Hematopoietic multipotent progenitor cell treated with erythropoietin and hydrocortisone succinate and interleukin-3 and kit ligand, for 17 days (in vitro differentiated cells): Measurements from ENCODE around the gene SND1.
A peak's percentile ranks its signal among the peaks of the same experiment; 100 is the strongest.
"Not testable (repeated sequence)": the region's sequence is repeated elsewhere in the genome, so short reads cannot be mapped to it uniquely, and the experiment has no call there.

Experiments used
- DNase-seq: peaks from one replicate; pipeline ENCODE4 v3.0.0-alpha.2; 2015; ENCODE audit warnings: low spot score

SND1 gene

DNA sequence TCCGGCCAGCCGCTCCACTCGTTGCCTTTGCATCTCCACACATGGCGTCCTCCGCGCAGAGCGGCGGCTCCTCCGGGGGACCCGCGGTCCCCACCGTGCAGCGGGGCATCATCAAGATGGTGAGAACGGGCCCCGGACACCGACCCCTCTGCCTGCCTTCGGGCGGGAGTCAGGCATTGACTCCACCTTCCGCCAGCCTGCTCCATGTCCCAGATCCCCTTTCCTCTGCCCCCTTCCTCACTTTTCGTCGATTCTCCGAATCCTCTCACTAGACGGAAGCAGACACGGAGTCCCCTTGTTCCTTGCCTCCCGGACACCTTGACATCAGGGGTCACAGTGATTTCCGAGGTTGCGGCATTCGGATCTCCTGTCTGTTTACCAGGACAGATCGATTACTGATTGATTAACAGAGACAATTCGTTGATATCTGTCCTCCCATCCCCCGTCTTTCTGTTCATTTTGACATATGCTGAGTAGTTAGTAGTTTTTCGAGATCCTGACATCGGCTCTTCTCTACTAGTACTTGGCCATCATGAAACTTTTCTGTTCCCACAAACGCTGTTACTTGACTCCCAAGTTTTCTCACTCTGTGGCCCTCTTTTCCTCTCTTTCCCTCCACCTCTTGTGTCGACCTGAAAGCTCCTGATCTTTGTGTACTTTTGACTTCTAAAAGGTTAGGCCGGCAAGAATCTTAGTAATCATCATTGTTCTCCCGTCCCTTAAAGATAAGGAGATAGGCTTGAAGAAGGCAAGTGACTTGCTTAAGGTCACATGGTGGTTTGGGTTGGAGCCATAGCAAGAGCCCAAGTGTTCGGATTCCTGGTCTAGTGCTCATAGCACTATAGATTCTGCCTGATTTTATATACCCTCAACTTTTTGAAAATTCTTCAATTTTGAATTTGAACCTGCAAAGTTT is 597 bp downstream of the SND1 start:
- DNase-seq = peak; percentile 41

DNA sequence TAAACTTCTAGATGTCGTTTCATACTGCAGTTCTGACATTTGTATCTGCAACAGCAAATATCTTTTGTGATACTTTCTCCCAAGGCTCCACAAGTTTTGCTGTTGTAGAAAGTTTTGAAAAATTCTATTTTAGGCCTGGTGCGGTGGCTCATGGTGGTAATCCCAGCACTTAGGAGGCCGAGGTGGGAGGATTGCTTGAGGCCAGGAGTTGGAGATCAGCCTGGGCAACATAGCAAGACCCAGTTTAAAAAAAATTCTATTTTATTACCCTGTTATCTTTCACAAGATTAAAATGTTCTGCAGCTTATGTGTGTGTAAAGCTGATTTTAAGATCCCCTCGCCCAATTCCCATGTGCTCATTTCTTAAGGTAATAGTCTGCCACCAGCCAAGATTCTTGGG is 1.4 kb downstream of the SND1 start:
- no peak for DNase-seq

DNA sequence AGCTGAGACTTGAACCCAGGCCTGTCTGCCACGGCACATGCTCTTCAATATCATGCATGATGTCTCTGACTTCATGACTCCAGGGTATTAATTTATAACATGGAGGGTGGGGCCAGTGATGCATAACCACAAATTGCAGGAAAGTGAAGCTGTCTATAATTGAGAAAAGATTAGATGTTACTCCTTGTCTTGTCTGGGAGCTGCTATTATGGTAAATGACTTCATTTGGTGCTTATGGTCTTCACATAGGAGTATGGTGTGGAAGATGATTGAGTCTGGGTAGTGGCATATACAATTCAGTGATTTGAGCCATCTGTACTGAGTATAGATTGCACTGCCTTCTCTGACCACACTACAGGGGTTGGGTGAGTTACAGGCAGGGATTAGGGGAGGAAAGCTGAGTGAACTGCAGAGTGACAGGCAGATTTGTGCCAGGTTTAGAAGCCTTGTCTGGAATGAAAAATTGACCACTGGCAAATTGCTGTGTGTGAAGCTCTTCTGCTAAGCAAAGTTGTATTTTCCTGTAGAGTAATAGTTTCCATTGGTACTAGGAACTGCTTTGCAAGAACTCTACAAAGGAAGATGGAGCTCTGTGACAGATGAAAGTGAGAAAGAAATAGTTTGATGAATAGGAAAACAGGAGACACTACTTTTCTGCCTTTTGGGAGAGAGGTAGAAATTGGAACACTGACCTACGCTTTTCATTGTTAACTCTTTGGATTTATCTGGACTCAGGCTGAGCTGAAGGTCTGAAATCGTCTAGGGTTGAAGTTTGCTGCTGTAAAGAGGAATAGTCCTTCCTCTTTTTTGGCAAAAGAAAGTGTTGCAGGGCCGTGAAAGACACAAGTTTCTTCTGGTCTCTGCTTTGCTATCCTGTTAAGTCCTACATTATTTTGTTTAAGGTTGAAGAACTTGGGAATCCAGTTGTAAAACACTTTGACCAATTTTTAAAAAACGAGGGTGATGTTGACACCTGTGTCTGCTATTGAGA is 2.7 kb downstream of the SND1 start:
- DNase-seq = no peak

DNA sequence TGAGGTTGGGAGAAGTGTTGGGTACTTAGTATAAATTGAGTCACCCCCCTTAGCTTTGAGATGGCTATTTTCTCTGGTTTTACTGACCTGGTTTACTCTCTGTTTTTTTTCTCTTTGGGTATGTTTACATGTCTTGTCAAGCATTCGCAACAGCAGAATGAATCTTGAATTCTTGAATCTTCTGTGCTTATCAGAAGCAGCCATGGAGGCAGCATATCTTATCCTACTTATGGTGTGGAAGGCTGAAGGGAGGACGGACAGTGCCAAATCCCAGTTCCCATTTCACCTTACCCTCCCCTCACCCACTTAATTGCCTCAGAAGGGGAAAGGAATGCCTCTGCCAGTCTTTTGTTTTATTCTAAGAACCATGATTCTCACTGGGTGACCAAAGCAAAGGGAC is 3.7 kb downstream of the SND1 start:
- DNase-seq = peak; percentile 19

DNA sequence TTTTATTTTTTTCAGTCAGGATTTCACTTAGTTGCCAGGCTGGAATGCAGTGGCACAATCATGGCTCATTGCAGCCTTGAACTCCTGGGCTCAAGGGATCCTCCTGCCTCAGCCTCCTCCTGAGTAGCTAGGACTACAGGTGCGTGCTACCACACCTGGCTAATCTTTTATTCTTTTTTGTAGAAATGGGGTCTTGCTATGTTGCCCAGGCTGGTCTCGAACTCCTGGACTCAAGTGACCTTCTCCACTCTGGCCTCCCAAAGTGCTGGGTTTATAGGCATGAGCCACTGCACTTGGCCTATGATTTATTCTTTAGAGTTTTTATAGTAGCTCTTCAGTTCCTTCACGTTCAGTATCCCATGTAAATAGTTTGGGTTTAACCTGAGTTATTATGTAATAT is 5.5 kb downstream of the SND1 start:
- DNase-seq = no peak

DNA sequence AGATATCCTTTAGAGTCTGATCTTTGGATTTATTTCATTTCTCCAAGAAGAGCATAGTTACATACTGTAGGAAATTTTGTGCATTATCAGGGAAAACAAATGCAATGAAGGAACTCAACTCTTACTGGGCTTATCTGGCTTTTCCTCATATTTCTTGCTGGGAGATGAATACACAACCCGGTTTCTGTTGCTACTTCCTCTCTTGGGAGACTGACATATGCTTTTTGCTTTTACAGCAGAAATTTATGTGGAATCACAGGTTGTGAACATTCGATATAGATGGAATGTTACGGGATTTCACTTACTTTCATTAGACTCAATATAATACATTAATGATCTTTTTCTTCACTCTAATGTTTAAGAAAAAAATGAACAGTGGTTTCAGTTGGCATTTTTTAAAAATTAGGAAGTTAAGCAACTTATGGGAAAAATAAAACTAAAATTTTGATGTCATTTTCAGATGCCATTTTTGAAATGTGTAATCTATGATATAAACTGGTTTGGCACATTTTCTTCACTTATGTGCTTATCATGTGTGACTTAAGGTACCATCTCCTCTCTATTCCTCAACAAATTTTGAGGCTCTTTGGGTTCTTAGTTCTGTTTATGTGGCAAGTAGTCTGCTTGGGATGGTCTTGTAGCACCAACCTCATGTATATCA is 7.1 kb downstream of the SND1 start:
- no peak for DNase-seq

DNA sequence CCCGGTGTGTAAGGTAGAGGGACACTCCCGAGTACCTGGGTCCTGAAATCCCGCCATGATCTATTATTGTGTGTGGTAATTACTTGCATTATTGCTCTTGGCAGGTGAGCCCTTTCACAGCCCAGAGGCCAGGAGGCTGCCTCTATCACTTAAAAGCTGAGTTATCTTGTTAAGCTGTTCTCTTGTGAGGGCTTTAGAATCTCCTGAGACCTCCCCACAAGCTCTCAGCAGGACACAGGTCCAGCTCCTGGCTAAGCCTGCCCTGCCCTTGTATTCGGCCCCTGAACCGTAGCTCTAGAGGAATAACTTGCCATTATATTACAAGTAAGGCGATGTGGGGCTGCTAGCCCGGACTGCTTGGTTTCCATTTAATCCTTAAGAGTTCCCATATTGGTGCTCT is 13.9 kb downstream of the SND1 start:
- no peak for DNase-seq

DNA sequence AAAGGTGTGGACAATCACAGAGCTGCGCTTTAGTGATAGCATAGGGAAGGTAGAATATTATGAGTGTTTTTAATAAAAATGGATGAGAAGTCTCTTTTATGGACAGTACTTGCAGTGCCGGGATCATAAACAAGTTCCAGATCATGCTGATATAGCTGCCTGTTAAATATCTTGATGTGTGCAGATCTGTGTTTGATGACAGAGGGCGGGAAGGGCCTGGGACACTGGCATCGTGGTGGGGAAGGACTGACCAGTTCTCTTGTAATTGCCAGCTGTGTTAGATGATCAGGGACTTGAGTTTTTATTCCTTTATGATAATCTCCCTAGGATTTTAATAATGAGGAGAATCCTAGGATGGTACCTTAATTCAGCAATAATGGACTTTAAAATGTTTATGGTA is 14.6 kb downstream of the SND1 start:
- no peak for DNase-seq

DNA sequence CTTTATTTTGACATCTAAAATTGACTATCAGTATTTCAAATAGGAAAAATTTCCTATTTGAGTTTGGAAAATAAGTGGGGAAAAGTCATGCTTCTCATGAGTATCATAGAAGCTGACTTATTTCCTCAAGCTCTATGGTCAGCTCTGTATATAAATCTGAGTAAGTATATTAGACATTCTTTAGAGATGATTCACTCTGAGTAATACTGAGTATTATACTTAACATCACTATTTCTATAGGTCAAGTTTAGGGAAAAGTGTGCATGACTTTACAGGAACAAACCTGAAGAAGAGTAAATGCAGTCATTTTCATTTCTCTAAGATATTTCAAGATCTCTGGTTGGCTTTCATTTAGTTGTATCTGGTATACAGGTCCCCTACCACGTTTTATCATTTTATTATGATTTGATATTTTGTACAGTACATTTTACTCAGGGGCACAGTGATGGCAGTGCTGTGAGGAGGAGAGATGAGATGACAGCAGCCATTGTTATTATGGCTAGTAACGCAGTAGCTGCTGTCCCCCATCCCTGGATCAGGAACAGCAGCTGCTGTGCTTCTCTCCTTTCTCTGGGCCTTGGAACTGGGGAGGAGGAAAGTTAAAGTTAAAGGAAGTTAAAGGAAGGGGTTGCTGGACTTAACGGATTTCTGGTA is 15.2 kb downstream of the SND1 start:
- no peak for DNase-seq

DNA sequence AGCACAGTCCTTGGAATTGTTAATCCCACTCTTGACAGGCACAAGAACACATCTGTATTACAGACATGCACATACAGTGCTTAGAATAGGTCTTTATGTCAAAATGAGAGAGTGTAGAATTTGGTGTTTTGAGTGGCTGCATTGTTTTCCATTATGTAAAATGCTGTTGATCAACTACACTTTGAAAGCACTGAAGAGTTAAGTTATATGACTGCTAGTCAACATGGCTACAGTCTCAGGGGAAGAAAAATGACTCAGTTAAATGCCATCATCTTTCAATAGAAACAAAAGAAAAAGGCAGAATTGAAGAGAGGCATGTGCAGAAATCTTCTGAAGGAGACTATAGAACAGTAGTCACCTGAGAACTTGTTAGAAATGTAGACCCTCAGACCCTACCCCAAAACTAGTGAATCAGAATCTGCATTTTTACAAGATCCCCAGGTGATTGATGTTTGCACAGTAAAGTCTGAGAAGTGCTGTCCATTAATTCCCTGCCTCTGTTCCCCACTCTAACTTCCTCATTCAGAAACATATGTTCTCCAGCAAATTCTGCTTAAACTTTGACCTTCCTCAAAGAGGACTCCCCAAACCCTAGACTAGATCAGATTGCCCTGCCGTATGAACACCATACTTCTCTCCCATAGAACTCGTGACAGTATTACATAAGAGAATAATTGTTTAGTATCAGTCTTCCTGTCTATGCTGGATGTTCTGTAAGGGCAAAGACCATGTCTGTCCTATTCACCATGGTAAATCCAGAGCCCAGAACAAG is 16.0 kb downstream of the SND1 start:
- no peak for DNase-seq

DNA sequence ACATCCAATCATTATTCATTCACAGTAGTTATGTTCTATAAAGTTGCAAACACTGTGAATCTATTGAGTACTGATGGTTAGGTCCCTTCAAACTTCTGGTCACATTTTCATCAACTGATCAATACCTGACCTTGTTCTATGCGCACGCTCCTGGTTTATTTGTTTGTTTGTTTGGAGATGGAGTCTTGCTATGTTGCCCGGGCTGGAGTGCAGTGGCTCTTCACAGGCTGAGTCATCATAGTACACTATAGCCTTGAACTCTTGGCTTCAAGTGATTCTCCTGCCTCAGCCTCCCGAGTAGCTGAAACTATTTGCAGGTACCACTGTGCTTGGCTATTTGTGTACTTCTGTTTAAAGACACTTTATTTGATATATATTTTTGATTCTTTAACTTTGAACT is 19.3 kb downstream of the SND1 start:
- DNase-seq = no peak

DNA sequence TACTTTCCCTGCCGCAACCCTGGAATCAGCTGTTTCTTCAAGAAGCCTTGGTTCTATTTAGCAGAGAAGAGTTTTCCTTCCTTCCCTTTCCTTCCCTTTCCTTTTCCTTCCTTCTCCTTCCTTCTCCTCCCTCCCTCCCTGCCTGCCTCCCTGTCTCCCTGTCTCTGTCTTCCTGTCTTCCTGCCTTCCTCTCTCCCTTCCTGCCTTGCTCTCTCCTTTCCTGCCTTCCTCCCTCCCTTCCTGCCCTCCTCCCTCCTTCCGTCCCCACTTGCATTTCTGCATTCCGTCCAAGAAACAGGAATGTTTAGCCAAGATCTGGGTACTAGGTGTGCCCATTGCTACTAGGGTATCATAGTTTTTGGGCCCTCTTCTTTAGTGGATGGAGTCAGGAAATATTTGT is 21.9 kb downstream of the SND1 start:
- DNase-seq = no peak

DNA sequence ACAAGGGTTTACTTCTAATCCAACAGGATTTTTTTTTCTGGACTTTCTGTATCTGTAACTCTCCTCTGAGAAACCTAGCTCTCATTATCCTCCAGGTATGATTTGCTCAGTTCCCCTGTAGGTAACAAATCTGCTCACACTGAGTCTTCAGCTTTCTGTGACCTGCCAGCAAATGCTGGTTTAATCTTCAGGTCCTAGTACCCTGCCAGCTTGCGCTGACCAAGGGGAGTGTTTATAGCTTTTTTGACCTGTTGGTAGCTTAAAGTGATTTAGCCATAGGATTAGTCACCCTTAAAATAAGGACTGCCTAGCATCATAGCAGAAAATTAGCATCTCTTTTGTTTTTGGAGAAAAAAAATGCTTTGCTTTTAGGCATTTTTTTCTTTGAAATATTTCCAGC is 22.4 kb downstream of the SND1 start:
- no peak for DNase-seq

DNA sequence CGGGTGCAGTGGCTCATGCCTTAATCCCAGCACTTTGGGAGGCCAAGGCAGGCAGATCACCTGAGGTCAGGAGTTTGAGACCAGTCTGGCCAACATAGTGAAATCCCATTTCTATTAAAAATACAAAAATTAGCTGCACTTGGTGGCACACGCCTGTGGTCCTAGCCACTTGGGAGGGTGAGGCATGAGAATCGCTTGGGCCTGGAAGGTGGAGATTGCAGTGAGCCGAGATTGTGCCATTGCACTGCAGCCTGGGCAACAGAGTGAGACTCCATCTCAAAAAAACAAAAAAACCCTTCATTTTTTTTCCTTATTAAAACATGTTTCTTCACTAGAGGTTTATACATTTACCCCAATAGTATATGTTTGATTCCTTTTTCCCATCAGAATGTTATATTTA is 22.9 kb downstream of the SND1 start:
- not testable (repeated sequence) for DNase-seq

DNA sequence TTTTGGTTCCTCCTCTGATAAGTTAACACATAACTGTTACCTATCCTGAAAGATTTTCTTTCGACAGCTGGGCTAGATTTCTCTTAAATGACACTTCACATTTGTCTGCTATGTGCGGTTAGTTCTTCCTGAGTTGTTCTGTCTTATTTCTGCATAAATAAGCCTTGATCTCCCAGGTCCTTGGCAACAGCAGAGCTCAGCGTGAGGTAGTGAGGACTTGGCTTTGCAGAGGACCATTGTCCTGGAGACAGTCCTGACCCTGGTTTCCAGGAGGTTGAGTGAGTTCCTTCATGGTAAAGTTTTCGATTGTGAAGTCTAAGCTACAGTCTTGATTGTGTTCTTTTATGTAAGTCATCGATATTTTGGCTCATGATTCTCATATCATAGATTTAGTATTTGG is 23.7 kb downstream of the SND1 start:
- no peak for DNase-seq

DNA sequence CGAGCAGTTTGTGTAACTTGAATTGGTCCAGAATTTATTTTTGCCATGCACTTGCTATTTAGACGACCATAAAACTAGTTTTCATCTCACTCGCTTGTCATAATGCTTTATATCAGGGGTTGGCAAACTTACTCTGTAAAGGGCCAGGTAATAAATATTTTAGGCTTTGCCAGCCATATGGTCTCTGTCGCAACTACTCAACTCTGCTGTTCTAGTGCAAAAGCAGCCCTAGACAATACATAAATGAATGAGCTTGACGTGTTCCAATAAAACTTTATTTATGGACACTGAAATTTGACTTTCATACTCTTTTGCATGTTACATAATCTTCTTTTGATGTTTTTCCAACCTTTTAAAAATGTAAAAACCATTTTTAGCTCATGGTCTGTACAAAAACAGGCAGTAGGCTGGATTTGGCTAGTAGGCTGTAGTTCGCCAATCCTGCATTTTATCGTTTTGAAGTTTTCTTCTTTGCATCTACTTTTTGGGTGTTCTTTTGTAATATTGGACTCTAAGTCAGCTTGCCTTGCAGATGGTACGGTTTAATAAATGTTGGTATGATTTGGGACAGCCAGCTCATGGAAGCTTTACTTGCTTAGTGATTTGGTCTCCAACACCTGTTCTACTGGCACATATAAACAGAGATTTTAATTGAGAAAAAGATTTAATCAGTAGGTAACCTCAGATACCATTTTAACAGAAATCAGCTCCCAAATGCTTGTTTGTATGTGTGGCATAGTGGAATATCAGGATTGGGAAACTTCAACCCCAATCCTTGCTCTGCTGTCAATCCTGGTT is 25.6 kb downstream of the SND1 start:
- DNase-seq = no peak

DNA sequence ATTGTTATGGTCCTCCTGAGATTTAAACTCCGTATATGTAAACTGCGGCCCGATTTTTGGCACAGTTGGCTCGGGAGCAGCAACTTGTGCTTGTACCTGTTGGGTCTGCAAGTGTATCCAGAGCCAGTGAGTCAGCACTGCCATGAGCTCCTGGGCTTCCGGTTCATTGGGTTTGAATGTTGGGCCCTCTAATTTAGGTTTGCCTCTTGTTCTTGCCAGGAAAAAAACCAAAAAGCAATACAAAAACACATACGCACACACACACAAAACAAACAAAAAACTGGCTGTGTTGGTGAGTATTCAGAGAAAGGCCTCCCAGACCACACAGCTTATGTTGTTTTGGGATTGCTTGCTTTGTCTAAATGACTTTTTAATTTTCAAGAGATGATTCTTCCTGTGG is 26.3 kb downstream of the SND1 start:
- DNase-seq = no peak

DNA sequence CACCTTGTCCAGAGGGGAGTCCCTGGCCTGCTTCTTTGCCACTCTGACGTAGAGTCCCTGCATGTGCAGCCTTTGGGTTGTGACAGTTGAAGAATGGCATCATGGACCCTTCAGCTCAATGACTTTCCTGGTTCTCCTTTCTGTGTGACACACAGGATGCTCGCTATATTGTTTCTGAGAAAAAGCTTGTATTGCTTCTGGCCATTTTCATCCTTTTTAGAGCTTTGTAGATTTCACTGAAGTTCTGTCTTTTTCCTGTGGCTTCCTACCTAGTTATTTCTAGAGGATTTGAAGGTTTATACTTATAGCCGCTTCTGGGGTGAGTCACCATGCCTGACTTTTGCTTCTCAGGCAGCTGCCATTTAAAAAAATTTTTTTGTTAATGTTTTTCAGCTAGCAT is 27.0 kb downstream of the SND1 start:
- DNase-seq = no peak

DNA sequence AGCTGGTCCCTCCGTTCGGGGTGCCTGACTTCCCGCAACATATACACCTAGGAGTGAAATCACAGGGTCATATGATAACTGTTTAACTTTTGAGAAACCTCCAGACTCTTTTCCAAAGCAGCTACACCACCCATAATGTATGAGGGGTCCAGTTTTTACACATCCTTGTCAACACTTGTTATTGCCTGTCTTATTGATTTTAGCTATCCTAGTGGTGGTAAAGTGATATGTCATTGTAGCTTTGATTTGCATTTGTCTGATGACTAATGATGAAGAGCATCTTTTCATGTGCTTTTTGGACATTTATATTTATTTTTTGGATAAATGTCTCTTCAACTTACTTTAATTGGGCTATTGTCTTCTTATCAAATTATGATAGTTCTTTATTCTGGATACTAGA is 29.0 kb downstream of the SND1 start:
- no peak for DNase-seq

DNA sequence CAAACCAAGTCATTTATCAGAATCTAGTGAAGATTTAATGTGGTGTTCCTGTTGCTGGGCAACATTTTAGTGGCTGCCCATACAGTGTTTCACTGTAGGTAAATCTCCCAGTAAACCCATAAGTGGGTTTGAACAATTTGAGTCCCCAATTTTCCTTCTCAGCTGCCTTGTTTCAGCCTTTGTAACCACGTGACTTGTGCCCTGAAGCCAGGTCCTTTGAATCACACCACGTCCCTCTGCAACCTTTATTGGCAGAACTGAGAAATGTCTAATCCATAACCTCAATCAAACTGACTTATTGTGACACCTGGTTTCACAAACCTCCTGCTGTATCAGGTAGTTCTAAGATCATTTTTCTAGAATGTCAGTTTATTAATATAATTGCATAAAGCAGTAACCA is 30.1 kb downstream of the SND1 start:
- no peak for DNase-seq
